Dedifferentiated amniotic fluid mesenchymal stem cell (primary cell): Measurements from ENCODE around the gene MKRN1.
"Not testable (repeated sequence)": the region's sequence is repeated elsewhere in the genome, so short reads cannot be mapped to it uniquely, and the experiment has no call there.

Experiments used
- DNase-seq: peaks from one replicate; pipeline ENCODE4 v3.0.0-alpha.2; 2016; ENCODE audit errors: extremely low spot score

MKRN1 gene

GRCh38 chr7:140484951-140485499 is 5.7 kb upstream of the MKRN1 start:
- no peak for DNase-seq

- DNase-seq = no peak
These were observed 5.2 kb upstream of the MKRN1 start for GRCh38 chr7:140484479-140484878.

- no peak for DNase-seq
These were observed 407 bp upstream of the MKRN1 start for GRCh38 chr7:140479739-140480084.

- peak; percentile 18 for DNase-seq
These were observed 851 bp downstream of the MKRN1 start for GRCh38 chr7:140478246-140479061.

GRCh38 chr7:140476698-140477261 is 2.5 kb downstream of the MKRN1 start:
- no peak for DNase-seq

GRCh38 chr7:140475747-140476333 is 3.5 kb downstream of the MKRN1 start:
- peak; percentile 25 for DNase-seq

- no peak for DNase-seq
These were observed 16.2 kb downstream of the MKRN1 start for GRCh38 chr7:140463111-140463510.

- DNase-seq = no peak
These were observed 20.4 kb downstream of the MKRN1 start for GRCh38 chr7:140458916-140459315.

GRCh38 chr7:140458201-140458600 is 21.1 kb downstream of the MKRN1 start:
- DNase-seq = no peak

GRCh38 chr7:140456551-140457051 is 22.7 kb downstream of the MKRN1 start:
- no peak for DNase-seq

- DNase-seq = no peak
These were observed 23.6 kb downstream of the MKRN1 start for GRCh38 chr7:140455743-140456142.

- DNase-seq = no peak
These were observed 24.7 kb downstream of the MKRN1 start for GRCh38 chr7:140454657-140455015.

GRCh38 chr7:140453785-140454656 is 25.3 kb downstream of the MKRN1 start:
- DNase-seq = not testable (repeated sequence)

- DNase-seq = no peak
These were observed 26.0 kb downstream of the MKRN1 start for GRCh38 chr7:140453273-140453672.

- DNase-seq = no peak
These were observed 27.6 kb downstream of the MKRN1 start for GRCh38 chr7:140451716-140452115.

- DNase-seq = no peak
These were observed 30.4 kb downstream of the MKRN1 start for GRCh38 chr7:140448781-140449480.

GRCh38 chr7:140447841-140448240 is 31.5 kb downstream of the MKRN1 start:
- DNase-seq = no peak

- DNase-seq = no peak
These were observed 32.8 kb downstream of the MKRN1 start for GRCh38 chr7:140446467-140446866.

GRCh38 chr7:140441519-140441918 is 37.8 kb downstream of the MKRN1 start:
- no peak for DNase-seq

GRCh38 chr7:140440593-140440992 is 38.7 kb downstream of the MKRN1 start:
- no peak for DNase-seq

GRCh38 chr7:140439359-140439758 is 39.9 kb downstream of the MKRN1 start:
- DNase-seq = no peak
